HUES64 (cell line): Measurements from ENCODE around the gene MED12L.

Experiments
- H3K27ac ChIP-seq: 2 replicates; pipeline ENCODE4 v1.7.0; 2013; ENCODE audit warnings: low read depth, low read length, inconsistent platforms
- H3K27me3 ChIP-seq: 2 replicates; pipeline ENCODE4 v1.6.1; 2013; ENCODE audit warnings: mild to moderate bottlenecking, low read length; ENCODE audit not compliant: insufficient read depth
- H3K36me3 ChIP-seq: 2 replicates; pipeline ENCODE4 v1.6.1; 2013; ENCODE audit warnings: mild to moderate bottlenecking, low read length; ENCODE audit not compliant: insufficient read depth
- H3K4me1 ChIP-seq: 2 replicates; pipeline ENCODE4 v1.6.1; 2013; ENCODE audit warnings: mild to moderate bottlenecking, low read length, moderate library complexity; ENCODE audit not compliant: insufficient read depth
- H3K4me3 ChIP-seq: 2 replicates; pipeline ENCODE4 v1.5.1; 2013; ENCODE audit warnings: mild to moderate bottlenecking, low read length, moderate library complexity
- H3K9ac ChIP-seq: 2 replicates; pipeline ENCODE4 v1.6.1; 2013; ENCODE audit warnings: mild to moderate bottlenecking, low read depth, low read length
- H3K9me3 ChIP-seq: 2 replicates; pipeline ENCODE4 v1.6.1; 2013; ENCODE audit warnings: low read depth, low read length; ENCODE audit not compliant: insufficient read depth
- WGBS: fragments of 150-250, 120-280 bp; methylation state at CpG from one replicate; pipeline ENCODE4 v1.1.7; 2013; ENCODE audit warnings: missing lambda C conversion rate; 5-methylcytosine and 5-hydroxymethylcytosine counted together

The MED12L gene

GRCh38 chr3:151199554-151200438 lies 114.3 kb downstream of the MED12L start:
- WGBS = 95% methylated on average over 3 of the region's 4 CpGs
- Histone ChIP-seq H3K27ac (no peak overlapping the region), H3K36me3 (no peaks in the 10 kb centered on the region; the same call in 1 of the 2 replicates)

GRCh38 chr3:151200586-151200985 lies 115.1 kb downstream of the MED12L start:
- H3K4me1 ChIP-seq = no peaks in the 10 kb centered on the region
- WGBS = 92% methylated on average over 2 of the region's 2 CpGs
- H3K27ac ChIP-seq = no peak overlapping the region
- H3K27me3 ChIP-seq = no peaks in the 10 kb centered on the region
- H3K9ac ChIP-seq = no peak overlapping the region
- no peaks in the 10 kb centered on the region; the same call in 1 of the 2 replicates for H3K36me3 ChIP-seq
- no peak overlapping the region for H3K4me3 ChIP-seq
- H3K9me3 ChIP-seq = no peaks in the 10 kb centered on the region

More at GRCh38 chr3:151199554-151200438, 114.3 kb downstream of the MED12L start:
- Histone ChIP-seq H3K4me1 (no peaks in the 10 kb centered on the region), H3K9me3 (no peaks in the 10 kb centered on the region), H3K4me3 (no peak overlapping the region), H3K27me3 (no peaks in the 10 kb centered on the region), H3K9ac (no peak overlapping the region)

- Histone ChIP-seq H3K27me3 (no peaks in the 10 kb centered on the region), H3K9me3 (no peaks in the 10 kb centered on the region), H3K9ac (no peak overlapping the region), H3K4me3 (no peak overlapping the region), H3K27ac (no peak overlapping the region), H3K36me3 (no peaks in the 10 kb centered on the region; the same call in 1 of the 2 replicates), H3K4me1 (no peaks in the 10 kb centered on the region)
- WGBS = 96% methylated on average over 7 of the region's 7 CpGs
These were observed 115.7 kb downstream of the MED12L start for GRCh38 chr3:151201051-151201730.

- 98% methylated on average over 2 of the region's 3 CpGs for WGBS
- no peak within 1 kb of the TSS for H3K27ac ChIP-seq
These were observed 117.6 kb downstream of the MED12L start, which contains the start of gene GPR171 for GRCh38 chr3:151203051-151203420. Gene GPR171, minus strand, starts transcription at chr3:151203216. Its CDS starts 3,830 bp downstream, at chr3:151199386.

GRCh38 chr3:151204530-151205402 lies 119.3 kb downstream of the MED12L start:
- H3K27ac ChIP-seq = no peak overlapping the region
- no peaks in the 10 kb centered on the region for H3K4me1 ChIP-seq
- H3K4me3 ChIP-seq = no peak overlapping the region
- H3K9ac ChIP-seq = no peak overlapping the region
- no peaks in the 10 kb centered on the region for H3K9me3 ChIP-seq
- no peaks in the 10 kb centered on the region for H3K27me3 ChIP-seq
- WGBS = 100% methylated on average over 1 of the region's 3 CpGs
- no peaks in the 10 kb centered on the region for H3K36me3 ChIP-seq

More at GRCh38 chr3:151203051-151203420, 117.6 kb downstream of the MED12L start, which contains the start of gene GPR171:
- H3K27me3 ChIP-seq = no peaks in the 10 kb centered on the region
- H3K36me3 ChIP-seq = no peaks in the 10 kb centered on the region; the same call in 1 of the 2 replicates
- H3K9me3 ChIP-seq = no peaks in the 10 kb centered on the region
- no peak within 1 kb of the TSS for H3K9ac ChIP-seq
- H3K4me3 ChIP-seq = no peak within 1 kb of the TSS
- H3K4me1 ChIP-seq = no peaks in the 10 kb centered on the region

- Histone ChIP-seq H3K9ac (no peak overlapping the region), H3K4me1 (no peaks in the 10 kb centered on the region), H3K27ac (no peak overlapping the region), H3K27me3 (no peaks in the 10 kb centered on the region), H3K36me3 (no peaks in the 10 kb centered on the region), H3K9me3 (no peaks in the 10 kb centered on the region), H3K4me3 (no peak overlapping the region)
- WGBS = 92% methylated on average over 6 of the region's 6 CpGs
These were observed 120.0 kb downstream of the MED12L start for GRCh38 chr3:151205482-151205881.

GRCh38 chr3:151206201-151206600 lies 120.7 kb downstream of the MED12L start:
- H3K9ac ChIP-seq = no peak overlapping the region
- no peak overlapping the region for H3K4me3 ChIP-seq
- H3K27ac ChIP-seq = no peak overlapping the region
- no peaks in the 10 kb centered on the region for H3K9me3 ChIP-seq
- H3K27me3 ChIP-seq = no peaks in the 10 kb centered on the region
- H3K4me1 ChIP-seq = peaks cover 5% of the 10 kb centered on the region
- 90% methylated on average over 2 of the region's 3 CpGs for WGBS
- no peaks in the 10 kb centered on the region for H3K36me3 ChIP-seq

- H3K36me3 ChIP-seq = no peaks in the 10 kb centered on the region
- H3K27me3 ChIP-seq = no peaks in the 10 kb centered on the region
- H3K9me3 ChIP-seq = no peaks in the 10 kb centered on the region
- H3K4me3 ChIP-seq = no peak overlapping the region
- H3K4me1 ChIP-seq = peaks cover 8% of the 10 kb centered on the region
- H3K27ac ChIP-seq = no peak overlapping the region
- WGBS = 100% methylated on average over 1 of the region's 3 CpGs
- no peak overlapping the region for H3K9ac ChIP-seq
These were observed 124.2 kb downstream of the MED12L start for GRCh38 chr3:151209654-151210053.

GRCh38 chr3:151210676-151211381 lies 125.4 kb downstream of the MED12L start:
- no peak overlapping the region for H3K27ac ChIP-seq
- 93% methylated on average over 4 of the region's 4 CpGs for WGBS
- no peaks in the 10 kb centered on the region for H3K9me3 ChIP-seq
- no peaks in the 10 kb centered on the region for H3K36me3 ChIP-seq
- H3K27me3 ChIP-seq = no peaks in the 10 kb centered on the region
- H3K9ac ChIP-seq = no peak overlapping the region
- no peak overlapping the region for H3K4me3 ChIP-seq
- peaks cover 12% of the 10 kb centered on the region for H3K4me1 ChIP-seq

GRCh38 chr3:151213151-151213550 lies 127.7 kb downstream of the MED12L start:
- Histone ChIP-seq H3K36me3 (no peaks in the 10 kb centered on the region), H3K4me1 (peaks cover 12% of the 10 kb centered on the region), H3K27me3 (no peaks in the 10 kb centered on the region), H3K27ac (no peak overlapping the region), H3K9ac (no peak overlapping the region), H3K4me3 (no peak overlapping the region), H3K9me3 (no peaks in the 10 kb centered on the region)
- WGBS = 94% methylated on average over 4 of the region's 4 CpGs
